Effector memory CD4-positive, alpha-beta T cell (primary cell): ENCODE data around the gene ARL6IP4.

Experiments used
- DNase-seq, 3 donors: peaks; one replicate each; pipeline ENCODE4 v3.0.0-alpha.2; 2020
- H3K27ac ChIP-seq: 2 replicates; pipeline ENCODE4 v1.7.0; 2013; ENCODE audit warnings: mild to moderate bottlenecking, low read length, moderate library complexity; ENCODE audit not compliant: insufficient read depth, poor library complexity, severe bottlenecking
- H3K27me3 ChIP-seq: replicated peaks from 2 replicates; pipeline ENCODE4 v1.7.0; 2013; ENCODE audit warnings: mild to moderate bottlenecking, low read length; ENCODE audit not compliant: insufficient read depth, control insufficient read depth, poor library complexity, severe bottlenecking
- H3K36me3 ChIP-seq: 2 replicates; pipeline ENCODE4 v1.7.0; 2013; ENCODE audit warnings: mild to moderate bottlenecking, low read length, moderate library complexity; ENCODE audit not compliant: control insufficient read depth, insufficient read depth
- H3K4me1 ChIP-seq: 2 replicates; pipeline ENCODE4 v1.7.0; 2013; ENCODE audit warnings: low read length, mild to moderate bottlenecking; ENCODE audit not compliant: control insufficient read depth, insufficient read depth, poor library complexity, severe bottlenecking
- H3K4me3 ChIP-seq: 2 replicates; pipeline ENCODE4 v1.7.0; 2013; ENCODE audit warnings: low read length, low read depth, mild to moderate bottlenecking; ENCODE audit not compliant: insufficient read depth, poor library complexity, severe bottlenecking
- H3K9me3 ChIP-seq: 2 replicates; pipeline ENCODE4 v1.7.0; 2013; ENCODE audit warnings: mild to moderate bottlenecking, low read length, moderate library complexity; ENCODE audit not compliant: control insufficient read depth

ARL6IP4 gene

DNA sequence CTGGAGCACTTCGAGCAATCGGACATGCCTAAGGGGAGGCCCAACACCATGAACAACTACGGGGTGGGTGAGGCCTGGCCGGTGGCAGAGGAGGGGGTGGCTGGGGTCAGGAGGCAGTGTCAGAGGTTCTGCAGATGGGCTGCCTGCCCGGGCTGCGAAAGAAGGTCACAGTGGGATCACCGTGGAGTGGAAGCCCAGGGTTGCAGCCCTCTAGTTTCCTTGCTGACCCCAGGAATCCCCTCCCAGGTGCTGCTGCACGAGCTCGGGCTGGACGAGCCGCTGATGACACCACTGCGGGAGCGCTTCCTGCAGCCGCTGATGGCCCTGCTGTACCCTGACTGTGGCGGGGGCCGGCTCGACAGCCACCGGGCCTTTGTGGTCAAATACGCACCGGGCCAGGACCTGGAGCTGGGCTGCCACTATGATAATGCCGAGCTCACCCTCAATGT, 1.9 kb upstream of the ARL6IP4 start:
- H3K9me3 ChIP-seq: no peaks in the 10 kb centered on the region
- H3K4me1 ChIP-seq: peaks cover 45% of the 10 kb centered on the region
- no peak overlapping the region for H3K4me3 ChIP-seq
- no peak for DNase-seq
- no peak overlapping the region for H3K27ac ChIP-seq
- no peaks in the 10 kb centered on the region for H3K27me3 ChIP-seq
- H3K36me3 ChIP-seq: peaks cover 8% of the 10 kb centered on the region

DNA sequence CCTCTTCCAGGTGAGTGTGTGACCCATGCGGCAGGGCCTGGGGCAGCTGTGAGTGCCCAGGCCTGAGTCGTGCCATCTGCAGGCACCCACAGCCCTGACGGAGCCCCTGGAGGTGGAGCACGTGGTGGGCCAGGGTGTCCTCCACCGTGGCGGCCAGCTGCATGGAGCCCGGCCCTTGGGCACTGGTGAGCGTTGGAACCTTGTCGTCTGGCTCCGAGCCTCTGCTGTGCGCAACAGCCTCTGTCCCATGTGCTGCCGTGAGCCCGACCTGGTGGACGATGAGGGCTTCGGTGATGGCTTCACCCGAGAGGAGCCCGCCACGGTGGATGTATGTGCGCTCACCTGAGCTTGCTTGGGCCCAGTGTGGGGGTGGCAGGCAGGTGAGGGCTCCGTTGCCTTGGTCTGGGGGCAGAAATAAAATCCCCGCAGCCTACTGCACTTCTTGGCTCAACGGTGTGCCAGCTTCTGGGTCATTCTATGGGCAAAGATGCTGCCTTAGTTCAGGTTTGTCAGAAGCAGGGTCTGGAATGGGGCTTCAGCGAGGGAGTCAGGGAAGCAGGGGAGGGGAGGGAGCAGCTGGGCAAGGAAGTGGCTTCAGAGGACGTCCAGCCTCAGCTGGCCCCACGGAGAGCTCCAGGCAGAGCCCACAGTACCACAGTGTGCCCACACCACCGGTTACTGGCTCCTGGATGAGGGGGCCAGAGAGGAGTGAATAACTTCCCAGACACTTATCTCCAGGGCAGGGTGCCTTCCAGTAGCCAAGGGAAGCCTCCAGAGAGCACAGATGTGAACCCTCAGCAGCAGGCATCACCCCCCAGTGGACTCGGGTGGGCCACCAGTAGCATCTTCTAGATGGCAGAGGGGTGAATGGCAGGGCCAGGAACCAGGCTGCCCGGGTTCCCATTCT, 1.2 kb upstream of the ARL6IP4 start:
- DNase-seq: no peak
- H3K4me1 ChIP-seq: peaks cover 46% of the 10 kb centered on the region
- peak overlapping the region; percentile 88 for H3K4me3 ChIP-seq
- H3K27ac ChIP-seq: no peak overlapping the region
- H3K9me3 ChIP-seq: no peaks in the 10 kb centered on the region
- H3K36me3 ChIP-seq: peaks cover 8% of the 10 kb centered on the region
- no peaks in the 10 kb centered on the region for H3K27me3 ChIP-seq

DNA sequence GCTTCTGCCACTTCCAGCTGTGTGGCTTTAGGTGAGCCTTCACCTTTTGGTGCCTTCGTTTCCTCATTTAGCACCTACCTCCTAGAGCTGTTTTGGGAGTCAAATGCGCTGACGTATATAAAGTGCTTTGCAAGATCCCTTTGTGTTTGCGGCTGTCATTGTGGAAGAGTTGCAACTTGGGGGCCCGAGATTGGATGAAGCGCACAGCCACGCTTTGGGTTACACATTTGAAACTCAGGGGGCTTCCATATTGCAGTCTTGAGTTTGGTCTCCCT, 636 bp upstream of the ARL6IP4 start:
- H3K27me3 ChIP-seq: no peaks in the 10 kb centered on the region
- DNase-seq: no peak
- H3K9me3 ChIP-seq: no peaks in the 10 kb centered on the region
- H3K4me1 ChIP-seq: peaks cover 45% of the 10 kb centered on the region
- H3K27ac ChIP-seq: peak overlapping the region; percentile 64
- H3K36me3 ChIP-seq: peaks cover 8% of the 10 kb centered on the region
- H3K4me3 ChIP-seq: peak overlapping the region; percentile 88

DNA sequence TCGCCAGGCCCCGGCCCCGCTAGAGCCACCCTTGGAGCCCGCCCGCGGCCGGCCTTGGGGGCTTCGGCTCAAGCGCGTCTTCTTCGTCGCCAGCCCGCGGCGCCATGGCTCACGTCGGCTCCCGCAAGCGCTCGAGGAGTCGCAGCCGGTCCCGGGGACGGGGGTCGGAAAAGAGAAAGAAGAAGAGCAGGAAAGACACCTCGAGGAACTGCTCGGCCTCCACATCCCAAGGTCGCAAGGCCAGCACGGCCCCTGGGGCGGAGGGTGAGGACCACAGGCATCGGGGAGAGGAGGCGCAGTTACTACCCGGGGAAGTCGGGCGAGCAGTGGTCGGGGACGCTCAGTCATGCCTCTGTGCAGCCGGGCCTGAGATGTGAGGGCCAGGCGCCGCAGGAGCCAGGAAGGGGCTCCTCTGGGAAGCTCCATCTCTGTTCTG, 573 bp downstream of the ARL6IP4 start:
- Histone ChIP-seq H3K4me1 (peaks cover 39% of the 10 kb centered on the region), H3K36me3 (peaks cover 8% of the 10 kb centered on the region), H3K4me3 (peak overlapping the region; percentile 88), H3K27ac (peak overlapping the region; percentile 64), H3K27me3 (no peaks in the 10 kb centered on the region), H3K9me3 (no peaks in the 10 kb centered on the region)
- DNase-seq: no peak

DNA sequence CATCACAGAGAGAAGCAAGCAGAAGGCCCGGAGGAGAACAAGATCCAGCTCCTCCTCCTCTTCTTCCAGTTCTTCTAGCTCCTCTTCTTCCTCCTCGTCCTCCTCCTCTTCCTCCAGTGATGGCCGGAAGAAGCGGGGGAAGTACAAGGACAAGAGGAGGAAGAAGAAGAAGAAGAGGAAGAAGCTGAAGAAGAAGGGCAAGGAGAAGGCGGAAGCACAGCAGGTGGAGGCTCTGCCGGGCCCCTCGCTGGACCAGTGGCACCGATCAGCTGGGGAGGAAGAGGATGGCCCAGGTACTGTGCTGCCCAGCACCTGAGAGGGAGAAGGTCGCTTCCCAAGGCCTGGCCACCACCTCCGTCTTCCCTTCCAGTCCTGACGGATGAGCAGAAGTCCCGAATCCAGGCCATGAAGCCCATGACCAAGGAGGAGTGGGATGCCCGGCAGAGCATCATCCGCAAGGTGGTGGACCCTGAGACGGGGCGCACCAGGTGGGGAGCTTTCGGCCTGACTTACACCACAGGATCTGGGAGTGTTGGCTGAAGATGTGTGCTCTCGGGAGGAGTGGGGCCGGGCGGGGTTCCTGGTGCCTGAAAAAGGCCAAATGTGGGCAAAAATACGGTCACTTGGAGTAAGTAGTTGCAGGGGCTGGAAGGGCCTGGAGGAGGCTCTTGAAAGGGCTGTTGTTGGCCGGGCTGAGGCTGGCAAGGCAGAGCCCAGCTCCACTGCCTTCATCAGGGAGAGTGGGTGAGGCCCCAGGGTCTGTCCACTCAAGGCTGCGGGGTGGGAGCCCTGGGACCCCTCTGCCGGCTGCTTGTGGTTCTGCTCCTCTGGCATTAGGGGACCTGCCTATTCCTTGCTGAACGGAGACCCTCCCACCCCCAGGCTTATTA, 1.4 kb downstream of the ARL6IP4 start:
- Histone ChIP-seq H3K27me3 (no peaks in the 10 kb centered on the region), H3K36me3 (peaks cover 8% of the 10 kb centered on the region), H3K9me3 (no peaks in the 10 kb centered on the region), H3K4me3 (peak overlapping the region; percentile 88), H3K27ac (peak overlapping the region; percentile 64), H3K4me1 (peaks cover 35% of the 10 kb centered on the region)
- DNase-seq: no peak

DNA sequence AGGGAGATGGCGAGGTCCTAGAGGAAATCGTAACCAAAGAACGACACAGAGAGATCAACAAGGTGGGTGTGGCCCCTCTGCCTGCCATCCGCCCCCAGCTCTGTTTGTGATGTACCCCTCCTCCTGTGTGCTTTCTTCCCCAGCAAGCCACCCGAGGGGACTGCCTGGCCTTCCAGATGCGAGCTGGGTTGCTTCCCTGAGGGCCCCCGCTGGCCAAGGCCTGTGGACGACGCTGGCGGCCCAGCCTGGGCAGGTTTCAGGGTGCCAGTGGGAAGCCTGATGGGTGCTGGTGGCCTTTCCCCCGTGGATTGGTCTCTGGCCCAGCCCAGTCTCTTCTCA, 2.0 kb downstream of the ARL6IP4 start:
- Histone ChIP-seq H3K36me3 (peaks cover 10% of the 10 kb centered on the region), H3K27ac (peak overlapping the region; percentile 64), H3K9me3 (no peaks in the 10 kb centered on the region), H3K4me1 (peaks cover 35% of the 10 kb centered on the region), H3K4me3 (peak overlapping the region; percentile 88), H3K27me3 (no peaks in the 10 kb centered on the region)
- no peak for DNase-seq

DNA sequence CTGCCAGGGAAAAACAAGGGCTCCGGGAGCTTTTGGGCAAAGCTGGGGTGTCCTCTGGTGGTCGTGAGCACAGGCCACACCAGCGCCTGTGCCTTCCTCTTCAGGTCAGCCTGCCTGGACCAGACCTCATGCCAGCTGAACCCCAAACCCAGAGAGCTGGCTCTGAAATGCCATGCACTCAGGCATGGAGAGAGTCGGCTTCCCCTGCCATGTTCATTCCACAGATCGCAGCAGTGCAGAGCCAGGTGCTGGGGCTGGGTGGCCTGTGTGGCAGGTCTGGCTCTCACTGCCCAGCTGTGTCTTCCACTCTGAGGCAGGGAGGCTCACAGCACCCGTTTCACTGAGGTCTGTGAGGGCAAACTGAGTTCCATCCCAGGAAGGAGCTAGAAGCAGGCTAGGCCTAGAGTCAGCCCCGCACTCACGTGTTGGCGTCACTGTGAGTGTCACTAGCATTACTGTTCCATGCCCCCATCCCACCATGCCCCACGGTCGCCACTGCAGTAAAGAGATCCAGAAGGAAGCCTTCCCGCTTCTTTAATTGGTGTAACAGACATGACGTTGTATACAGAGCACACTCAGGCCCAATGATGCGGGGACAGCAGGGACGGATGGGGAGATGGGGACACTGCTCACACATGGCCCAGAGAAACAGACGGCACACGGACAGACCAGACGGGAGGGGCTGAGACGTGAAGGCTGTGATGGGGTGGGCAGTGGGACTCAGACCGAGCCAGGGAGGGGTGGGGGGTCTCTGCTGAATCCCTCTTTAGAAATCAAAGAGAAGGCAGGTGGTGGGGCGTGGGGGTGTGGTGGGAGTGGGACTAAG, 2.7 kb downstream of the ARL6IP4 start:
- peak overlapping the region; percentile 37 for H3K27ac ChIP-seq

DNA sequence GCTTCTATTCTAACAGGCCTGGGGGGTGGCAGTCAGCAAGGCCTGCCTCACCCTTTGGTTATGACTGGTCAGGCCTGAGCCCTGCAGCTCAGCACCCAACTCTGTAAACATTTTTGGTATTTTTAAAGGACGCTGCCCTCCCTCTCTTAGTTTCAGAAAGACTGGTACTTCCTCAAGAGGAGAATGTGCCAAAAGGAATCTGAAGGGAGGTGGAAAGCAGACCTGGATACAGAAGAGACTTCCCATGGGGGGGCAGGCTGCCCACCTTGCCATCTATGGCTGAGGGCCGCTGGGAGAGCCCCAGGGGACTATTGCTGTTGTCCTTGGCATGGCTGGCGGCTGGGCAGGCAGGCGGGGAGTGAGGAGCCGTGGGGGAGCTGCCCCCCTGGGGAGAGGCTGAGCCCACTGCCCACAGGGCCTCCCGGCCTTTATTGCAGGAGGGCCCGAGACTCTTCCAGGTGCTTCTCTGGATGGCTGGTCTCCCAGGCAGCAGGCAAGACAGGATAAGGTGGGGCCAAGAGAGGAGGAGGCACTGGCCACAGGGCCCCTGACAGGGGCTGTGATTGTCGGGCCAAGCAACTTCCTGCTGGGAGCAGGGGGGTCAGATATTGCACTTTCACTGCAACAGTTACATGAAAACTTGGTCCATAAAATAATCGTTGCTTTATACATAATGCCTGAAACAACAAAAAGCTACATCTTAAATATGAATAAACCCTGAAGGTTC, 3.5 kb downstream of the ARL6IP4 start:
- DNase-seq: no peak
- no peak overlapping the region for H3K4me3 ChIP-seq
- H3K27ac ChIP-seq: peak overlapping the region; percentile 18
- H3K36me3 ChIP-seq: peaks cover 20% of the 10 kb centered on the region
- no peaks in the 10 kb centered on the region for H3K27me3 ChIP-seq
- no peaks in the 10 kb centered on the region for H3K9me3 ChIP-seq
- H3K4me1 ChIP-seq: peaks cover 34% of the 10 kb centered on the region

More for the DNA sequence above, 2.7 kb downstream of the ARL6IP4 start:
- DNase-seq: no peak
- Histone ChIP-seq H3K36me3 (peaks cover 16% of the 10 kb centered on the region), H3K4me3 (no peak overlapping the region), H3K27me3 (no peaks in the 10 kb centered on the region), H3K4me1 (peaks cover 35% of the 10 kb centered on the region), H3K9me3 (no peaks in the 10 kb centered on the region)

DNA sequence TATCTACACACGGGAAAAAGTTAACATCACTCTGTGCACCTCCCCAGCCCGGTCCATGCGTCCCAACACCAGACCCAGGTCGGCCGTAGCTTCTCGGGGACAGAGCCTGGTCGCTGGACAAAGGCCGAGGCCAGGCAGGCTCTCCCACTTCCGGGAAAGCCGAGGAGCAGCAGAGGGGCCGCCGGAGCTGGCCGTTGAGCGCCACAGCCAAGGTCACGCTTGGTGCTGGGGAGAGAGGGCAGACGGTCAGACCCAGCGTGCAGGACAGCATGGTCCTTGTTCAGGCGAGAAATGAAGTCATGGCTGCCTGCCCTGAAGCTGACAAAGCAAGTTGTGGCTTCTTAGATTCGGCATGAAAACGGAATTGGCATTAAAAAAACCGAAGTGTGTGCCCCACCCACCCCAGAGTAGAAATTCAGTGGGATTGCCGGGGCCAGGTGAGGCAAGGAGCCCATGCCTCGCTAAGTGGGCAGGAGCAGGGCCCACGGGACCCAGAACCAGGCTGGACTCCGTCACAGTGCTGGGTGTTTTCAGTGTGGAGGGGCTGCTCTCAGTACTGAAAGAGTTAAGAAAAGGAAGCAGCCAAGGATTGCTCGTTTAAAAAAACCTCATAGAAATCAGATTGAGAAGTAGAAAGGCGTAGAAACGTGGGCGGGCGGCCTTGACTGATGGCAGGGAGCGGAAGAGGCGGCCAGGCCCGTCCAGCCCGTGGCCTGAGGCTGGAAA, 4.3 kb downstream of the ARL6IP4 start:
- Histone ChIP-seq H3K4me3 (no peak overlapping the region), H3K4me1 (peaks cover 26% of the 10 kb centered on the region), H3K9me3 (no peaks in the 10 kb centered on the region), H3K36me3 (peaks cover 20% of the 10 kb centered on the region), H3K27me3 (no peaks in the 10 kb centered on the region), H3K27ac (peak overlapping the region; percentile 18)
- DNase-seq: no peak
